CD4-positive, alpha-beta T cell treated with Interleukin-17A for 1 hour (primary cell): Measurements from ENCODE around the gene SSTR5.

Experiments used
- DNase-seq: peaks from one replicate; pipeline ENCODE4 v3.0.0-alpha.2; 2020

SSTR5 gene

GRCh38 chr16:1107731-1108130 lies 35.2 kb downstream of the SSTR5 start:
- no peak for DNase-seq

- DNase-seq, result no peak
Observed at GRCh38 chr16:1108299-1109252, 36.0 kb downstream of the SSTR5 start.

GRCh38 chr16:1109648-1110047 lies 37.1 kb downstream of the SSTR5 start:
- DNase-seq, result no peak

- DNase-seq, result no peak
Observed at GRCh38 chr16:1112506-1113184, 40.1 kb downstream of the SSTR5 start.

GRCh38 chr16:1113489-1113888 lies 40.9 kb downstream of the SSTR5 start:
- no peak for DNase-seq

GRCh38 chr16:1113889-1114526 lies 41.5 kb downstream of the SSTR5 start:
- DNase-seq, result no peak

GRCh38 chr16:1116693-1117077 lies 44.1 kb downstream of the SSTR5 start:
- no peak for DNase-seq

- no peak for DNase-seq
Observed at GRCh38 chr16:1117176-1117900, 44.8 kb downstream of the SSTR5 start.

GRCh38 chr16:1117926-1118325 lies 45.4 kb downstream of the SSTR5 start:
- no peak for DNase-seq

GRCh38 chr16:1119129-1119528 lies 46.6 kb downstream of the SSTR5 start:
- DNase-seq, result no peak

GRCh38 chr16:1119766-1120576 lies 47.4 kb downstream of the SSTR5 start:
- DNase-seq, result no peak

GRCh38 chr16:1120577-1120941 lies 48.0 kb downstream of the SSTR5 start:
- no peak for DNase-seq

- no peak for DNase-seq
Observed at GRCh38 chr16:1121009-1121408, 48.5 kb downstream of the SSTR5 start.

GRCh38 chr16:1121601-1122397 lies 49.3 kb downstream of the SSTR5 start:
- DNase-seq, result no peak

GRCh38 chr16:1122398-1122765 lies 49.8 kb downstream of the SSTR5 start:
- no peak for DNase-seq

- DNase-seq, result no peak
Observed at GRCh38 chr16:1123525-1124230, 51.1 kb downstream of the SSTR5 start.

GRCh38 chr16:1124291-1124690 lies 51.7 kb downstream of the SSTR5 start:
- no peak for DNase-seq

GRCh38 chr16:1124795-1125194 lies 52.2 kb downstream of the SSTR5 start:
- DNase-seq, result no peak

GRCh38 chr16:1125471-1125870 lies 52.9 kb downstream of the SSTR5 start:
- DNase-seq, result no peak

GRCh38 chr16:1126044-1126443 lies 53.5 kb downstream of the SSTR5 start:
- no peak for DNase-seq

- no peak for DNase-seq
Observed at GRCh38 chr16:1126586-1126985, 54.0 kb downstream of the SSTR5 start.
